Gastrocnemius medialis (tissue), 4 donors: ENCODE results near the gene BMPR1A.

ENCODE experiments used
- CTCF ChIP-seq, 5 experiments: fragments of 450-650 bp in 3 of 5; fragments of 200-600 bp in 2 of 5; sonication (generic) in 2 of 5; IDR thresholded peaks in 4 of 5; conservative IDR thresholded peaks in 1 of 5; 1 replicate in 4 of 5; 2 replicates in 1 of 5; pipeline ENCODE4 v1.5.1; 2016 to 2019; ENCODE audit warnings: antibody characterized with exemption in 5 of 5, mild to moderate bottlenecking in 3 of 5, moderate library complexity in 3 of 5
- POLR2A ChIP-seq, 2 donors: fragments of 450-650 bp; IDR thresholded peaks; one replicate each; pipeline ENCODE4 v1.6.1; 2017; ENCODE audit warnings: antibody characterized with exemption in 2 of 2, mild to moderate bottlenecking in 2 of 2, moderate library complexity in 2 of 2

GRCh38 chr10:86964847-86965190, 208.4 kb downstream of the BMPR1A start:
- TF ChIP-seq POLR2A (IDR thresholded peaks at IDR 0.05) (no peak), CTCF (IDR thresholded peaks at IDR 0.05 in 4 of 5, conservative IDR thresholded peaks at IDR 0.05 in 1 of 5) (no peak)
